ENCODE measurements around the gene SLC35D1. TPM values are rescaled to one million over a fixed set of nuclear protein-coding genes. Genes with fewer than 3 reads are reported as not detected.

Gene SLC35D1
- total and polyA plus RNA-seq, 8 donors: 1.9 to 7.7 (median 4.5) TPM

DNA sequence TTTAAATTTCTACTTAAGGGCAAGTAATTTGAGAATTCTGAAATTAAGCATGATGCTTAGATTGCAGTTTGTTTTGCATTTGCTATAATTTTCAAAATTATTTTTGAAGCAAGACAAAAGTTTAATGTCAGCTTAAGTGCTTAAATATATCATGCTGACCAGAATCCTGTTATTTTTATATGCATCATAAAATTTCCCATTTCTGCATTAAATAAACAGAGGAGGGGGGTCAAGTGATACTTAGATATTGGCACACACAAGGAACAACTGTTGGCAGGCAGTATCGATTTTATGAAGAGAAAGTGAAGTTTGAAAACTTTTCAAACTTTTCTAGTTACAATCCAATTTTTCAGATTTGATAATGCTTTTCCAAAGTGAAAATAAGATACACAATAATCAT, 68.1 kb downstream of the SLC35D1 start:
- Histone ChIP-seq H3K4me1 (peaks cover 9 to 51% (median 21%) of the 10 kb centered on the region in 3 donors), H3K27me3 (no peaks in the 10 kb centered on the region), H3K9me3 (no peaks in the 10 kb centered on the region), H3K36me3 (peaks cover 0 to 3% (median 0%) of the 10 kb centered on the region in 3 donors), H3K27ac (no peak overlapping the region), H3K4me3 (no peak overlapping the region)
- FAIRE-seq: no peak
- intact Hi-C loops (cut with DNase I): no loop called here
- WGBS, 2 donors: 24 to 29% methylated on average over 1 of the region's 1 CpG
- no peak for ATAC-seq
- TF ChIP-seq, protein P1, sequence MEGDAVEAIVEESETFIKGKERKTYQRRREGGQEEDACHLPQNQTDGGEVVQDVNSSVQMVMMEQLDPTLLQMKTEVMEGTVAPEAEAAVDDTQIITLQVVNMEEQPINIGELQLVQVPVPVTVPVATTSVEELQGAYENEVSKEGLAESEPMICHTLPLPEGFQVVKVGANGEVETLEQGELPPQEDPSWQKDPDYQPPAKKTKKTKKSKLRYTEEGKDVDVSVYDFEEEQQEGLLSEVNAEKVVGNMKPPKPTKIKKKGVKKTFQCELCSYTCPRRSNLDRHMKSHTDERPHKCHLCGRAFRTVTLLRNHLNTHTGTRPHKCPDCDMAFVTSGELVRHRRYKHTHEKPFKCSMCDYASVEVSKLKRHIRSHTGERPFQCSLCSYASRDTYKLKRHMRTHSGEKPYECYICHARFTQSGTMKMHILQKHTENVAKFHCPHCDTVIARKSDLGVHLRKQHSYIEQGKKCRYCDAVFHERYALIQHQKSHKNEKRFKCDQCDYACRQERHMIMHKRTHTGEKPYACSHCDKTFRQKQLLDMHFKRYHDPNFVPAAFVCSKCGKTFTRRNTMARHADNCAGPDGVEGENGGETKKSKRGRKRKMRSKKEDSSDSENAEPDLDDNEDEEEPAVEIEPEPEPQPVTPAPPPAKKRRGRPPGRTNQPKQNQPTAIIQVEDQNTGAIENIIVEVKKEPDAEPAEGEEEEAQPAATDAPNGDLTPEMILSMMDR (IDR thresholded peaks at IDR 0.05): no peak
- DNase-seq: no peak

DNA sequence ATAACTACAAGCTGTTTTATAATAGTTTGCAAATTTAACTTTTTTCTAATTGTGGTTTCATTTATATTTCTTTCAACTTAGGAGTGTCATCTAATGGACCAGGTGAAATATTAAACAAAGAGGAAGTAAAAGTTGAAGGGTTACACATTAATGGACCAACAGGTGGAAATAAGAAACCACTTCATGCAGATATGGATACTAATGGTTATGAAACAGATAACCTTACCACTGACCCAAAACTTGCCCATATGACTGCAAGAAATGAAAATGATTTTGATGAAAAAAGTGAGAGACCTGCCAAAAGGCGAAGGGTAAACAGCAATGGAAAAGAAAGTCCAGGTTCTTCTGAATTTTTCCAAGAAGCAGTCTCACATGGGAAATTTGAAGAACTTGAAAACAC, 69.5 kb downstream of the SLC35D1 start:
- H3K4me3 ChIP-seq: no peak overlapping the region
- 26 to 43% methylated on average over 1 of the region's 1 CpG for WGBS, 2 donors
- H3K4me1 ChIP-seq: peaks cover 9 to 51% (median 21%) of the 10 kb centered on the region in 3 donors
- peaks cover 0 to 1% (median 0%) of the 10 kb centered on the region in 3 donors for H3K36me3 ChIP-seq
- ATAC-seq (peak; percentile 58 to 84 (median 82)), FAIRE-seq (peak; percentile 17), DNase-seq (no peak)
- intact Hi-C loops (cut with DNase I): no loop called here
- peak overlapping the region in 2 of 4 donors; percentile 0 to 29 for H3K27ac ChIP-seq
- no peaks in the 10 kb centered on the region for H3K9me3 ChIP-seq
- TF ChIP-seq, protein P1 (IDR thresholded peaks at IDR 0.05): no peak
- no peaks in the 10 kb centered on the region for H3K27me3 ChIP-seq

DNA sequence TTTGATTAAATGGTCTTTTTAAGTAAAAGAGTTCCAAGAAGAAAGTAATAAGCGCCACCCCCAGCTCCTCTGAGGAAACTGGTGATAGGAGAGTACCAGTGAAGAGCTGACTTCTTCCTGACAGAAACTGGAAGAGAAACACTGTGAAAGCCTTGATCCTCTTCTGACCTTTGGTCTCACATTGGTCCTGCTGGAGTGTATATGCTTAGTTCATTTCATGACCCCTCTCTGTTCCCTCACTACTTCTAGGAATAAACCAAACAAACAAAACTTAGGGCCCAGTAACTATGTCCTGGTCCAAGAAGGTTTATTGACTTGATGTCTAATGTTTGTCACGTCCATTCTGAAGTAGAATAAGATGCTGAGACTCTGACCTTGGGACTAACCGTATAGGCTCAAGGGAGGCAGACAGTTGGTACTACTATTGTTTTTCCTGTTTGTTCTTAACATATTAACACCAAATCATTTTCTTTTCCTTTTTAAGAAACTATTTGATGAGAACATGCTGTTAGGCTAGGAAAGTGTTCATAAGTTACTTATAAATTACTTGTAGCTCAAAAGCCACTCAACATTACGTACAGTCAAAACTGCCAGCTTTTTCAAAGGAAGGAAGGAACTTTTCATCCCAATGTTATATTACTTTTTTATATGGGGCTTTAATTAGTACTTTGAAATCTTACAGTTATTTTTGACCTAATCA, 71.2 kb downstream of the SLC35D1 start:
- intact Hi-C loops (cut with DNase I): no loop called here
- 56 to 60% methylated on average over 4 of the region's 4 CpGs for WGBS, 2 donors
- peaks cover 9 to 51% (median 21%) of the 10 kb centered on the region in 3 donors for H3K4me1 ChIP-seq
- FAIRE-seq: no peak
- no peak for ATAC-seq
- H3K36me3 ChIP-seq: peaks cover 0 to 13% (median 0%) of the 10 kb centered on the region in 3 donors
- H3K27me3 ChIP-seq: no peaks in the 10 kb centered on the region
- no peak overlapping the region for H3K27ac ChIP-seq
- H3K9me3 ChIP-seq: no peaks in the 10 kb centered on the region
- TF ChIP-seq, protein P1 (IDR thresholded peaks at IDR 0.05): no peak
- no peak overlapping the region for H3K4me3 ChIP-seq
- DNase-seq: no peak

DNA sequence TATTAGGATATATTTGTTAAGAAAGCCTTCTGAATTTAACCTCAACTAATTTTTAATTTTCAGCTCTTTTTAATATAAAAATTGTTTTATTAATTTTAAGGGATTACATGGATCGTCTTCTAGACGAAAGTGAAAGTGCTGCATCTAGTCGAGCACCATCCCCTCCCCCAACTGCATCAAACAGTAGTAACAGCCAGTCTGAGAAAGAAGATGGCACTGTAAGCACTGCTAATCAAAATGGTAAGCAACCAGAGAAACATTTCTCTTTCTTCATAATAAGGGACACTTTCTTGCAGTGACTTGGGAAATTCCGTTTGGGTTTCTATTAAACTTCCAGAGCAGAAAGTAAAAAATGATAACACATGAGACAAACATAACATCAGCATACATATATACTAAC, 72.3 kb downstream of the SLC35D1 start:
- peaks cover 9 to 51% (median 21%) of the 10 kb centered on the region in 3 donors for H3K4me1 ChIP-seq
- H3K36me3 ChIP-seq: peaks cover 0 to 23% (median 0%) of the 10 kb centered on the region in 3 donors
- intact Hi-C loops (cut with DNase I): no loop called here
- no peaks in the 10 kb centered on the region for H3K27me3 ChIP-seq
- peak overlapping the region in 1 of 4 donors; percentile 19 for H3K27ac ChIP-seq
- no peak overlapping the region for H3K4me3 ChIP-seq
- TF ChIP-seq, protein P1 (IDR thresholded peaks at IDR 0.05): no peak
- DNase-seq: no peak
- FAIRE-seq: peak; percentile 54
- peak in 2 of 4 donors; percentile 28 to 61 for ATAC-seq
- H3K9me3 ChIP-seq: no peaks in the 10 kb centered on the region
- WGBS, 2 donors: 71 to 79% methylated on average over 4 of the region's 4 CpGs
